ENCODE results near the gene TROAP. TPM values are rescaled to one million over a fixed set of nuclear protein-coding genes. Genes with fewer than 3 reads are reported as not detected.
A peak's percentile ranks its signal among the peaks of the same experiment; 100 is the strongest.

Gene TROAP
- polyA plus RNA-seq, 3 donors = 0.05 TPM; not detected in 2

- DNase-seq = no peak
- peaks cover 3 to 6% of the 10 kb centered on the region in 2 donors for H3K36me3 Mint-ChIP-seq
- H3K4me3 ChIP-seq (replicated peaks in 1 of 3; ENCODE audit: low read depth in 2 of 3, low read length in 3 of 3) = no peak overlapping the region
- 99% methylated on average over 10 of the region's 11 CpGs for WGBS (ENCODE audit: insufficient coverage)
- H3K27ac Mint-ChIP-seq = no peak overlapping the region
- intact Hi-C loops (cut with micrococcal nuclease) = loop anchor here in 1 of 2 donors (10.0 kb wide), 1 partner anchor 284 kb away; the partner anchor contains the start of genes KMT2D and RHEBL1
- H3K79me2 ChIP-seq (ENCODE audit: insufficient read depth, low read length) = no peaks in the 10 kb centered on the region
- H4K20me1 ChIP-seq (ENCODE audit: insufficient read depth, low read length) = no peaks in the 10 kb centered on the region
- peak overlapping the region in 1 of 2 donors; percentile 39 for H3K4me3 Mint-ChIP-seq
- no peak overlapping the region for H3K27ac ChIP-seq (ENCODE audit: low read depth in 1 of 2, low read length in 2 of 2)
- no peak overlapping the region for H2AFZ ChIP-seq (ENCODE audit: insufficient read depth, low read depth, low read length, poor library complexity, severe bottlenecking)
- peaks cover 25 to 27% of the 10 kb centered on the region in 2 donors for H3K4me1 ChIP-seq (ENCODE audit: control insufficient read depth in 1 of 2, insufficient read depth in 2 of 2, low read length in 2 of 2)
- H3K9me3 Mint-ChIP-seq = peaks cover 0 to 20% (median 7%) of the 10 kb centered on the region in 7 donors
- TF ChIP-seq, protein P1, sequence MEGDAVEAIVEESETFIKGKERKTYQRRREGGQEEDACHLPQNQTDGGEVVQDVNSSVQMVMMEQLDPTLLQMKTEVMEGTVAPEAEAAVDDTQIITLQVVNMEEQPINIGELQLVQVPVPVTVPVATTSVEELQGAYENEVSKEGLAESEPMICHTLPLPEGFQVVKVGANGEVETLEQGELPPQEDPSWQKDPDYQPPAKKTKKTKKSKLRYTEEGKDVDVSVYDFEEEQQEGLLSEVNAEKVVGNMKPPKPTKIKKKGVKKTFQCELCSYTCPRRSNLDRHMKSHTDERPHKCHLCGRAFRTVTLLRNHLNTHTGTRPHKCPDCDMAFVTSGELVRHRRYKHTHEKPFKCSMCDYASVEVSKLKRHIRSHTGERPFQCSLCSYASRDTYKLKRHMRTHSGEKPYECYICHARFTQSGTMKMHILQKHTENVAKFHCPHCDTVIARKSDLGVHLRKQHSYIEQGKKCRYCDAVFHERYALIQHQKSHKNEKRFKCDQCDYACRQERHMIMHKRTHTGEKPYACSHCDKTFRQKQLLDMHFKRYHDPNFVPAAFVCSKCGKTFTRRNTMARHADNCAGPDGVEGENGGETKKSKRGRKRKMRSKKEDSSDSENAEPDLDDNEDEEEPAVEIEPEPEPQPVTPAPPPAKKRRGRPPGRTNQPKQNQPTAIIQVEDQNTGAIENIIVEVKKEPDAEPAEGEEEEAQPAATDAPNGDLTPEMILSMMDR (IDR thresholded peaks at IDR 0.05) = no peak
- peaks cover 49 to 89% (median 84%) of the 10 kb centered on the region in 3 donors for H3K27me3 Mint-ChIP-seq (ENCODE audit: low read depth in 3 of 3)
- peaks cover 28% of the 10 kb centered on the region for H3K4me1 Mint-ChIP-seq
- H3K27me3 ChIP-seq (ENCODE audit: control insufficient read depth in 2 of 2, insufficient read depth in 2 of 2, low read length in 2 of 2) = peaks cover 46 to 76% of the 10 kb centered on the region in 2 donors
- H3K9ac ChIP-seq (ENCODE audit: insufficient read depth, low read length, poor library complexity, severe bottlenecking) = no peak overlapping the region
- no peaks in the 10 kb centered on the region for H3K36me3 ChIP-seq (replicated peaks in 1 of 2; ENCODE audit: control insufficient read depth in 1 of 2, insufficient read depth in 2 of 2, low read length in 2 of 2)
- peaks cover 2 to 19% of the 10 kb centered on the region in 2 donors for H3K9me3 ChIP-seq (replicated peaks in 1 of 2; ENCODE audit: control insufficient read depth in 1 of 2, insufficient read depth in 1 of 2, low read length in 2 of 2)
- H3K4me2 ChIP-seq (replicated peaks; ENCODE audit: extremely low read depth, low read length, poor library complexity, severe bottlenecking) = no peak overlapping the region
These were observed 26.2 kb downstream of the TROAP start for GRCh38 chr12:49349266-49349665.

DNA sequence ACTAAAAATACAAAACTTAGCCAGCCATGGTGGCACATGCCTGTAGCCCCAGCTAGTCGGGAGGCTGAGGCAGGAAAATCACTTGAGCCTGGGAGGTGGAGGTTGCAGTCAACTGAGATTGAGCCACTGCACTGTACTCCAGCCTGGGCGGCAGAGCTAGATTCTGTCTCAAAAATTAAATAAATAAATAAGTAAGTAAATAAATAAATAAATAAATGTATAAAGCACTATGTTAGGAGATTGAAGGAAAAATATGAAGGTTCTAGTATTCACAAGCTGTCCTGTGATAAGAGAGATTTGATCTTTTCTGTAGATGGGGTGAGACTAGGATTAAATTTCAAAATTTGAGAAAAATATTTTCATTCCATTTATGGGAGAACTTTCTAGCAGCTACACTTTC lies 29.3 kb downstream of the TROAP start:
- no peaks in the 10 kb centered on the region for H3K36me3 ChIP-seq (replicated peaks in 1 of 2; ENCODE audit: control insufficient read depth in 1 of 2, insufficient read depth in 2 of 2, low read length in 2 of 2)
- peaks cover 21 to 51% of the 10 kb centered on the region in 2 donors for H3K27me3 ChIP-seq (ENCODE audit: control insufficient read depth in 2 of 2, insufficient read depth in 2 of 2, low read length in 2 of 2)
- H3K4me3 Mint-ChIP-seq = peak overlapping the region in 1 of 2 donors; percentile 4
- TF ChIP-seq, protein P1 (IDR thresholded peaks at IDR 0.05) = no peak
- H3K4me2 ChIP-seq (replicated peaks; ENCODE audit: extremely low read depth, low read length, poor library complexity, severe bottlenecking) = no peak overlapping the region
- intact Hi-C loops (cut with micrococcal nuclease) = no loop called here
- peaks cover 0 to 2% of the 10 kb centered on the region in 2 donors for H3K9me3 ChIP-seq (replicated peaks in 1 of 2; ENCODE audit: control insufficient read depth in 1 of 2, insufficient read depth in 1 of 2, low read length in 2 of 2)
- WGBS (ENCODE audit: insufficient coverage) = 83% methylated on average over 1 of the region's 2 CpGs
- DNase-seq = no peak
- H3K4me1 ChIP-seq (ENCODE audit: control insufficient read depth in 1 of 2, insufficient read depth in 2 of 2, low read length in 2 of 2) = peaks cover 6 to 7% of the 10 kb centered on the region in 2 donors
- peaks cover 4% of the 10 kb centered on the region for H3K4me1 Mint-ChIP-seq
- no peaks in the 10 kb centered on the region for H3K36me3 Mint-ChIP-seq
- no peaks in the 10 kb centered on the region for H3K79me2 ChIP-seq (ENCODE audit: insufficient read depth, low read length)
- H3K27ac Mint-ChIP-seq = no peak overlapping the region
- peaks cover 0 to 7% (median 0%) of the 10 kb centered on the region in 7 donors for H3K9me3 Mint-ChIP-seq
- H3K4me3 ChIP-seq (replicated peaks in 1 of 3; ENCODE audit: low read depth in 2 of 3, low read length in 3 of 3) = no peak overlapping the region
- no peaks in the 10 kb centered on the region for H4K20me1 ChIP-seq (ENCODE audit: insufficient read depth, low read length)
- H3K27me3 Mint-ChIP-seq (ENCODE audit: low read depth in 3 of 3) = peaks cover 27 to 70% (median 64%) of the 10 kb centered on the region in 3 donors
- H3K9ac ChIP-seq (ENCODE audit: insufficient read depth, low read length, poor library complexity, severe bottlenecking) = no peak overlapping the region
- no peak overlapping the region for H3K27ac ChIP-seq (ENCODE audit: low read depth in 1 of 2, low read length in 2 of 2)
- H2AFZ ChIP-seq (ENCODE audit: insufficient read depth, low read depth, low read length, poor library complexity, severe bottlenecking) = no peak overlapping the region

Measured in CD14-positive monocyte (primary cell).